RWPE1 (cell line): ENCODE measurements around the gene UBL4B.

ENCODE experiments used
- CTCF ChIA-PET: fragments of 350-600 bp; sonication (Branson Sonifier 250); formaldehyde crosslinking; extraction: SDS; loops from one replicate; lab custom pipeline; 2021; lab: Yijun Ruan, JAX
- POLR2A ChIA-PET: fragments of 400-600 bp; formaldehyde crosslinking; extraction: SDS; loops from one replicate; lab custom pipeline; 2020; ENCODE audit warnings: antibody characterized with exemption; ENCODE audit not compliant: low non-redundant PET; lab: Yijun Ruan, JAX
- DNase-seq: peaks from one replicate; pipeline ENCODE4 v3.0.0; 2012; ENCODE audit warnings: low spot score
- H3K27ac ChIP-seq: fragments of 450-650 bp; 2 replicates; pipeline ENCODE4 v1.5.1; 2017
- CTCF ChIP-seq: fragments of 450-650 bp; conservative IDR thresholded peaks from 2 replicates; pipeline ENCODE4 v1.5.1; 2017; ENCODE audit warnings: low read depth, mild to moderate bottlenecking

UBL4B gene

DNA sequence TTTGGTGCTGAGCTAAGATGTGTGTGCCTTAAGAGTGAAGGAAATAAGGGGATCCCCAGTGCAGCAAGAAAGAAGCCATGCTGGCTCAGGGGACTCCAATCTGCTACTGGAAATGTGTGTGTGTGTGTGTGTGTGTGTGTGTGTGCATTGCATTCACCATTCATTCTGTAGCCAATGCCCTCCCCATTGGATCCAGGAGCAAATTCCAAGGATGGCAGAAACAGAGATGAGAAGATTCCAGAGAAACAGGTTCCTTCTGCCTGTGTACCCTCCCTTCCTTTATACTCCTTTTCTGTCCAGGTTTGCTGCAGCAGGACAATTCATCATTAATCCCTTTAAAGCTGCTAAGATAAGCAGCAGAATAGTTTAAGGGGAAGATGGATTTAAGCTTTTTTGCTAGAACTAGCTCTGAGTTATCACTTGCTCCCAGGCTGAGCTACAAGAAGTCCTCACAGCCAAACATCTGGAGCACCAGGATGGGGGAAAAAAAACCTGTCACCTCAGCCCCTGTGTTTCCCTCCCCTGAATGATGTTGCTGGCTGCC lies 41.2 kb downstream of the UBL4B start:
- ChIA-PET CTCF (no interaction called here), POLR2A (interaction anchor here (0.6 kb wide), 1 partner anchor 1193 kb away, joined by 3 read pairs; no protein-coding TSS in a partner anchor)
- DNase-seq = no peak

DNA sequence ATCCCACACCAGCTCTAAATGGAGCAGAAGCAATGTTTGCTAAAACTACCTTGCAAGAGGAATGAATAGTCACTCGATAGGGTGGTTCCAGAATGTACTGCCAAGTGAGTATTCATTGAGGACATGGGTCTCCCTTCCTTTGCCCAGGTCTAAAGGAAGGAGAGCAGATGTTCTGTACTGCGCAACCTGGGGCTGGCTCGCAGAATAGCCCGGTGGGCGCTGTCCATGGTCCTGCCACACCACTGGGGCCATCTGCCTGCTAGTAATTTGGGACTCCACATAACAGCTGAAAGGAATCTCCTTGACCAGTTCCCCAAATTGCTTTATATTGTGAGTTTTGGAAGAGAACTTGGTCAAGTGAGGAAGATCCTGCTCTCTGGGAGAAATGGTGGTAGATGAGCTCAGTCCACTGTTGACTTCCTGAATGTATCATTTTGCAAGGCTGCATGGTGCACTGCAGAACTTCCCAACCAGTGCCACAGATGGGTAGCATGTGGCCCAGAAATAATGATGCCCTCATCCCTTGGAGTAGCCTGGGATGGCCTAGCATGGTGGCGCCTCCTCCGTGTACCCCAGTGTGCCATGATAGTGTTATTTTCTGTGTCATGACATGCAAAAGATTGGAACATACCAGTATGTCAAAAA lies 43.8 kb downstream of the UBL4B start:
- no peak overlapping the region for H3K27ac ChIP-seq
- peak; percentile 66 for DNase-seq
- POLR2A ChIA-PET = no interaction called here
- CTCF ChIA-PET = interaction anchor here (0.6 kb wide), 2 partner anchors 233 to 1886 kb away, joined by 3 to 4 read pairs; no protein-coding TSS in a partner anchor
- TF ChIP-seq CTCF = no peak

More for the DNA sequence above, 41.2 kb downstream of the UBL4B start:
- no peak for TF ChIP-seq CTCF
- no peak overlapping the region for H3K27ac ChIP-seq

- ChIA-PET POLR2A (no interaction called here), CTCF (interaction anchor here (0.6 to 0.8 kb wide), 2 partner anchors 28 to 30 kb away, joined by 3 to 6 read pairs; no protein-coding TSS in a partner anchor)
- no peak for TF ChIP-seq CTCF
- no peak for DNase-seq
- H3K27ac ChIP-seq = no peak overlapping the region
These were observed 46.0 kb downstream of the UBL4B start for GRCh38 chr1:110158261-110158660.

DNA sequence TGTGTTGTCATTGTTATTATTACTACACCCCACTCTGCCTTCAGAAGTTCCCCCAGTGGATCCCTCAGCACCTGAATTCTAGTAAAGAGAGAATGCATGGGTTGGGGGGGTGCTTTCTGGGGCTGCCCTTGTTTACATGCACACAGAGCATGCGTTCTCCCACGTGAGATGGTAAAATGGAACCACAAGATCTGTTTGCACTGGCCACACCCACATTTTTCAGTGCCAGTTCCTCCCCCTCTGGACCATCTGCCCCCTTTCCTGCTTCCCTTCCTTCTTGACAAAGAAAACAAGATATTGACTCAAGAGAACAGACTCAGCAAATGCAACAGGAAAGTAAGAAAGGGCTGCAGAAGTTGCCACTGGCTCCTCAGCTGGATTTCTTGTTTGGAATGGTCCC lies 46.9 kb downstream of the UBL4B start:
- DNase-seq = no peak
- ChIA-PET POLR2A (no interaction called here), CTCF (interaction anchor here (0.8 kb wide), 1 partner anchor 29 kb away, joined by 6 read pairs; no protein-coding TSS in a partner anchor)
- H3K27ac ChIP-seq = no peak overlapping the region
- TF ChIP-seq CTCF = no peak

GRCh38 chr1:110160538-110161100 lies 48.4 kb downstream of the UBL4B start:
- TF ChIP-seq CTCF = no peak
- CTCF ChIA-PET = no interaction called here
- DNase-seq = no peak
- POLR2A ChIA-PET = no interaction called here
- no peak overlapping the region for H3K27ac ChIP-seq

DNA sequence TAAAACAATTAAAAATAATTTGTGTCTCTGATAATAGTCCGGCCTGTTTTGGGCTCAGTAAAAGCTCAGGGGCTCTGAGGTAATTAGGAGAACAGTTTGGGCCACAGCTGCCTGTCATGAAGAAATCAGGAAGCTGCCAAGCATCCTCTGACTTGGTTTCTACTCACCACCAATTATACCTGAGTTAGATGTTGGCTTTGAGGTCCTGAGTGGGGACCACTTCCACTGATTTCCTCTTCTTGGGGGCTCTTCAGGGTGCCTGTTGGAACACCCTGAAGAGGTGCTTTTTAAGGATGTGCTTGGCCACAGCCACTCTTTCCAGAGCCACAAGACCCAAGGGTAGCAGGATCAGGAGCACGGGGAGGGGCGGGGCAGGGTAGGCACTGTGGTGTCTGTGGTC lies 48.9 kb downstream of the UBL4B start:
- H3K27ac ChIP-seq = no peak overlapping the region
- TF ChIP-seq CTCF = no peak
- POLR2A ChIA-PET = no interaction called here
- CTCF ChIA-PET = no interaction called here
- no peak for DNase-seq
